Measurements from ENCODE around the gene NAV1. TPM values are rescaled to one million over a fixed set of nuclear protein-coding genes. Genes with fewer than 3 reads are reported as not detected.

Gene NAV1
- total RNA-seq, 4 donors from 2014 or later: 13.3 to 29.7 (median 24.1) TPM

GRCh38 chr1:201561195-201561564 is 22.3 kb downstream of the NAV1 start:
- Histone ChIP-seq H3K27me3 (no peaks in the 10 kb centered on the region), H3K9me3 (no peaks in the 10 kb centered on the region), H3K36me3 (no peaks in the 10 kb centered on the region), H3K4me1 (peaks cover 0 to 49% of the 10 kb centered on the region in 2 donors), H3K4me3 (replicated peaks in 1 of 3) (no peak overlapping the region), H3K27ac (no peak overlapping the region)
- no peak for DNase-seq
- TF ChIP-seq POLR2A (IDR thresholded peaks at IDR 0.05): no peak
- TF ChIP-seq, protein P1, sequence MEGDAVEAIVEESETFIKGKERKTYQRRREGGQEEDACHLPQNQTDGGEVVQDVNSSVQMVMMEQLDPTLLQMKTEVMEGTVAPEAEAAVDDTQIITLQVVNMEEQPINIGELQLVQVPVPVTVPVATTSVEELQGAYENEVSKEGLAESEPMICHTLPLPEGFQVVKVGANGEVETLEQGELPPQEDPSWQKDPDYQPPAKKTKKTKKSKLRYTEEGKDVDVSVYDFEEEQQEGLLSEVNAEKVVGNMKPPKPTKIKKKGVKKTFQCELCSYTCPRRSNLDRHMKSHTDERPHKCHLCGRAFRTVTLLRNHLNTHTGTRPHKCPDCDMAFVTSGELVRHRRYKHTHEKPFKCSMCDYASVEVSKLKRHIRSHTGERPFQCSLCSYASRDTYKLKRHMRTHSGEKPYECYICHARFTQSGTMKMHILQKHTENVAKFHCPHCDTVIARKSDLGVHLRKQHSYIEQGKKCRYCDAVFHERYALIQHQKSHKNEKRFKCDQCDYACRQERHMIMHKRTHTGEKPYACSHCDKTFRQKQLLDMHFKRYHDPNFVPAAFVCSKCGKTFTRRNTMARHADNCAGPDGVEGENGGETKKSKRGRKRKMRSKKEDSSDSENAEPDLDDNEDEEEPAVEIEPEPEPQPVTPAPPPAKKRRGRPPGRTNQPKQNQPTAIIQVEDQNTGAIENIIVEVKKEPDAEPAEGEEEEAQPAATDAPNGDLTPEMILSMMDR (IDR thresholded peaks at IDR 0.05): no peak
- WGBS, 2 donors: 87 to 90% methylated on average over 3 of the region's 3 CpGs
- intact Hi-C loops (cut with DNase I): loop anchor here (5.0 kb wide), 1 partner anchor 231 kb away; no protein-coding TSS in a partner anchor

- Histone ChIP-seq H3K36me3 (no peaks in the 10 kb centered on the region), H3K27me3 (no peaks in the 10 kb centered on the region), H3K27ac (no peak overlapping the region), H3K9me3 (no peaks in the 10 kb centered on the region), H3K4me1 (peaks cover 0 to 45% of the 10 kb centered on the region in 2 donors), H3K4me3 (replicated peaks in 1 of 3) (no peak overlapping the region)
- no peak for DNase-seq
- intact Hi-C loops (cut with DNase I): loop anchor here (5.0 kb wide), 1 partner anchor 231 kb away; no protein-coding TSS in a partner anchor
- TF ChIP-seq, protein P1 (IDR thresholded peaks at IDR 0.05): no peak
- TF ChIP-seq POLR2A (IDR thresholded peaks at IDR 0.05): no peak
These were observed 22.7 kb downstream of the NAV1 start for GRCh38 chr1:201561601-201562000.

DNA sequence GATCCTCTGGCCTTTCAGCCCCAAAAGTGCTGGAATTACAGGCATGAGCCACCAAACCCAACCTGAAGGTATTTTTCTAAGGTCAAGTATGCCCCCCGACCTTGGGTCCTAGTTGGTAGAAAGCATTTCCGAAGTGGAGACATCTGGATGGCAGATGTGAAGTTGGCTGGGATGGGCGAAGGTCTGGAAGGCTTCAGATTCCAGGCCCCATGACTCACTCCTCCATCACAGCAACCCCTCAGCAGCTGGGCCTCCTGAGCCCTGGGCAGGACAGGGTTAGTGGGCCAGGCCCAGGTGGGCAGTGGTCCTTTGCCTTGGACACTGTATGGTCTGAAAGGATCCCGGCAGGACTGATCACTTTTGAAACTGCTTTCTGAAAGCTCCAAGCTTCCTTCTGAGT is 23.3 kb downstream of the NAV1 start:
- Histone ChIP-seq H3K27me3 (no peaks in the 10 kb centered on the region), H3K9me3 (no peaks in the 10 kb centered on the region), H3K27ac (peak overlapping the region in 1 of 3 donors; percentile 29), H3K36me3 (no peaks in the 10 kb centered on the region), H3K4me1 (peaks cover 0 to 38% of the 10 kb centered on the region in 2 donors), H3K4me3 (replicated peaks in 1 of 3) (no peak overlapping the region)
- no peak for DNase-seq
- TF ChIP-seq, protein P1 (IDR thresholded peaks at IDR 0.05): no peak
- no peak for TF ChIP-seq POLR2A (IDR thresholded peaks at IDR 0.05)
- intact Hi-C loops (cut with DNase I): loop anchor here (5.0 kb wide), 1 partner anchor 230 kb away; no protein-coding TSS in a partner anchor
- 79 to 82% methylated on average over 3 to 4 of the region's 4 CpGs for WGBS, 2 donors

DNA sequence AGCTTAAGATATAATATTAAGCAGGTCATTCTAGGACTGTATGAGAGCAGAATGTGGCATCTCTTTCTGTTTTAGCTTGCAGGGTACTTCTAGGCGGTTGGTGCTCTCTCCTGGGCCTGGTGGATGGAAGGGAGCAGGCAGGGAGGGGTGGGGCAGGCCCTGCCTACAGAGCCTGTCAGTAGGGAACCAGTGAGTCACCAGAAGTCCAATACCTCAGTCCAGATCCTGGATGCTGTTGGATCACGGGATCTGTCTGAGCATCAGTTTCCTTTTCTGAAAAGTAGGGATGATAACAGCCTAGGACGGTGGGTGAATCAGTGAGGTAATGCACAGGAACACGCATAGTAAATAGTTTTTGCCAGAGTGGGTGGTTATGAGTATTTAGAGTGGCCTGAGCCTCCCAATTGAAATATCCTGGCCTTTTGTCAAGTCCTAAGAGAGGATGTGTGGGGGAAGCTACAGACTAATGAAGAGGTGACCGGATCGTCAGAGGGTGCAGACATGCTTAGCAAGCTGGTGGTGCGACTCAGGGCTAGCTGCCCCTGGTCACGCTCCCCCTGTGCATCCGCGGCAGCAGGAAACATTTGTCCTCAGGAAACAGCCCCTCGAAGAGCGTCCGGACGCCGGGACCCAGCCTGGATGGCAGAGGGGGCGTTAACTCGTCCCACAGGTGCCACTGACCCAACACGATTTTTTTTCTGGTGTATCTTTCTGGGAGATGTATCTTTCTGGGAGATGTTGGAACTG is 23.9 kb downstream of the NAV1 start:
- Histone ChIP-seq H3K4me3 (replicated peaks in 1 of 3) (no peak overlapping the region), H3K27ac (peak overlapping the region in 1 of 3 donors; percentile 29), H3K9me3 (no peaks in the 10 kb centered on the region), H3K4me1 (peaks cover 0 to 32% of the 10 kb centered on the region in 2 donors), H3K27me3 (no peaks in the 10 kb centered on the region), H3K36me3 (no peaks in the 10 kb centered on the region)
- TF ChIP-seq POLR2A (IDR thresholded peaks at IDR 0.05): no peak
- TF ChIP-seq, protein P1 (IDR thresholded peaks at IDR 0.05): no peak
- WGBS, 2 donors: 70 to 78% methylated on average over 18 of the region's 18 CpGs
- intact Hi-C loops (cut with DNase I): loop anchor here (5.0 kb wide), 1 partner anchor 229 kb away; no protein-coding TSS in a partner anchor
- no peak for DNase-seq

GRCh38 chr1:201563406-201563780 is 24.5 kb downstream of the NAV1 start:
- intact Hi-C loops (cut with DNase I): loop anchor here (5.0 kb wide), 1 partner anchor 229 kb away; no protein-coding TSS in a partner anchor
- Histone ChIP-seq H3K36me3 (no peaks in the 10 kb centered on the region), H3K4me3 (replicated peaks in 1 of 3) (no peak overlapping the region), H3K27me3 (no peaks in the 10 kb centered on the region), H3K27ac (no peak overlapping the region), H3K4me1 (peaks cover 0 to 32% of the 10 kb centered on the region in 2 donors), H3K9me3 (no peaks in the 10 kb centered on the region)
- DNase-seq: no peak
- WGBS, 2 donors: 73 to 75% methylated on average over 2 of the region's 2 CpGs
- no peak for TF ChIP-seq POLR2A (IDR thresholded peaks at IDR 0.05)
- TF ChIP-seq, protein P1 (IDR thresholded peaks at IDR 0.05): no peak
